Activated B cell treated with CpG ODN at 0.5 μM for 24 hours (primary cell): Measurements from ENCODE around the gene DARS1. TPM values are rescaled to one million over a fixed set of nuclear protein-coding genes. Genes with fewer than 3 reads are reported as not detected.

Experiments used
- ATAC-seq: fragments of 200-7000 bp; cut with Tn5 transposase; one replicate; pipeline ENCODE4 v1.10.0; 2021; ENCODE audit warnings: low read depth, mild to moderate bottlenecking, moderate library complexity
- CTCF ChIA-PET: fragments of 350-600 bp; sonication (Branson Sonifier 250); formaldehyde crosslinking; loops from one replicate; lab custom pipeline; 2021; ENCODE audit warnings: antibody characterized with exemption; lab: Charles Lee
- POLR2A ChIA-PET: fragments of 350-600 bp; sonication (Branson Sonifier 250); formaldehyde crosslinking; loops from one replicate; lab custom pipeline; 2021; ENCODE audit warnings: antibody characterized with exemption; lab: Charles Lee
- DNase-seq: peaks from one replicate; pipeline ENCODE4 v3.0.0; 2022
- H3K27ac Mint-ChIP-seq: one replicate; pipeline ENCODE4 v1.8.0; 2020; ENCODE audit warnings: mixed read lengths
- H3K27me3 Mint-ChIP-seq: one replicate; pipeline ENCODE4 v1.8.0; 2021; ENCODE audit warnings: mixed read lengths
- H3K36me3 Mint-ChIP-seq: one replicate; pipeline ENCODE4 v1.8.0; 2021; ENCODE audit warnings: low read depth, mixed read lengths
- H3K4me1 Mint-ChIP-seq: one replicate; pipeline ENCODE4 v1.8.0; 2021; ENCODE audit warnings: mixed read lengths
- H3K4me3 Mint-ChIP-seq: one replicate; pipeline ENCODE4 v1.8.0; 2020; ENCODE audit warnings: mild to moderate bottlenecking, mixed read lengths
- H3K9me3 Mint-ChIP-seq: one replicate; pipeline ENCODE4 v1.8.0; 2020; ENCODE audit warnings: mixed read lengths
- intact Hi-C: fragments of 100-400 bp; cut with micrococcal nuclease; formaldehyde crosslinking; loops from one replicate; pipeline ENCODE4 v1.15.1; 2024
- total RNA-seq: library from RNA; stranded (reverse); gene quantifications from 2 replicates; pipeline ENCODE4 v1.2.3, GENCODE V29; 2022
- TF ChIP-seq, protein P1 (sequence below): fragments of 200-600 bp; IDR thresholded peaks from one replicate; pipeline ENCODE4 v1.8.0; 2022; ENCODE audit warnings: antibody characterized with exemption, mild to moderate bottlenecking

Gene DARS1
- total RNA-seq, 1 donor from 2014 or later, result 96.3 TPM

DNA sequence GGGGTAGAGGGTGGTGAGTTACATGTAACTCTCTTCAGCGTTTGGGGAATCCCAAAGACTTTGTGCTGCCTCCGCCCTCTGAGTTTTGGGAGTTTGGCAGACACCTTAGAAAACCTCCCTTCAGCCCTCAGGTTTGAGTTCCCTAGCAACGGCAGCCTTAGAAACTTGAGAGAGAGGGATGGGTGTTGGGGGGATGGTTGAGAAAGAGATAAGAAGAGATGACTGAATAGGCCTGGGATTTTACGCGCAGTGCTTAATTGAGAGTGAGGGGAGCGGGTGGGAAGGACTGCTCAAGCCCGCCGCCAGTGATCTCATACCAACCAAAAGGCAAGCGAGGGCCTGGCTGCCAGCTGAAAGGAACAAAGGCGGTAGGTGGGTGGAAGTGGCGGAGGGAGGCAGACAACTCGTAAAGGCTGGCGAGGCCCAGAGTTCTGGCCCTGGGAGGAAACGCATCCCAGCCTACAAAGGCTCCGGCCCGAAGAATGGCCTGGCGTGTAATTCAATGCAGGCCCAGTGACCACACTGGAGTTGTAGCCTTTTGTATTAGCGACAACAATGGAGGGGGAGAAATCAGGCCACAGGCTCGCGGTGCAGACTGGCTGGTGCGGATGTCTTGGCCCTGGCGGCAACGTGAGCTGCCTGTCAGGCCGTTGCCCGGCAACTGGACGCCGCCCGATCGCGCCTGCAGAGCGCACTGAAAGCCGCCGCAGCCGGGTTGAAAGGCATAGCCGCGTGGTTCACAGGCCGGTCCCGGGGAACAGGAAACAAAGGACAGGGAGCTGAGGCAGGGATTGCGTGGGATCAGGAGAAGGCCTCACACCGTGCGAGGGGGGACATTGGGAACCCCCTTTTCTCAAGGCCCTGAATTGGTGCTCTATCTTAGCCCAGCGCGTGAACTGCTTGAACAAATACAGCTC is 39.9 kb upstream of the DARS1 start:
- Mint-ChIP-seq H3K4me1 (peaks cover 23% of the 10 kb centered on the region), H3K9me3 (no peaks in the 10 kb centered on the region), H3K4me3 (peak overlapping the region; percentile 40), H3K27ac (no peak overlapping the region), H3K36me3 (no peaks in the 10 kb centered on the region), H3K27me3 (no peaks in the 10 kb centered on the region)
- DNase-seq (peak; percentile 39), ATAC-seq (peak; percentile 85)
- ChIA-PET POLR2A (interaction anchor here (0.9 to 1.1 kb wide), 2 partner anchors 17 to 37 kb away, joined by 3 to 5 read pairs; no protein-coding TSS in a partner anchor), CTCF (no interaction called here)
- TF ChIP-seq, protein P1, sequence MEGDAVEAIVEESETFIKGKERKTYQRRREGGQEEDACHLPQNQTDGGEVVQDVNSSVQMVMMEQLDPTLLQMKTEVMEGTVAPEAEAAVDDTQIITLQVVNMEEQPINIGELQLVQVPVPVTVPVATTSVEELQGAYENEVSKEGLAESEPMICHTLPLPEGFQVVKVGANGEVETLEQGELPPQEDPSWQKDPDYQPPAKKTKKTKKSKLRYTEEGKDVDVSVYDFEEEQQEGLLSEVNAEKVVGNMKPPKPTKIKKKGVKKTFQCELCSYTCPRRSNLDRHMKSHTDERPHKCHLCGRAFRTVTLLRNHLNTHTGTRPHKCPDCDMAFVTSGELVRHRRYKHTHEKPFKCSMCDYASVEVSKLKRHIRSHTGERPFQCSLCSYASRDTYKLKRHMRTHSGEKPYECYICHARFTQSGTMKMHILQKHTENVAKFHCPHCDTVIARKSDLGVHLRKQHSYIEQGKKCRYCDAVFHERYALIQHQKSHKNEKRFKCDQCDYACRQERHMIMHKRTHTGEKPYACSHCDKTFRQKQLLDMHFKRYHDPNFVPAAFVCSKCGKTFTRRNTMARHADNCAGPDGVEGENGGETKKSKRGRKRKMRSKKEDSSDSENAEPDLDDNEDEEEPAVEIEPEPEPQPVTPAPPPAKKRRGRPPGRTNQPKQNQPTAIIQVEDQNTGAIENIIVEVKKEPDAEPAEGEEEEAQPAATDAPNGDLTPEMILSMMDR, result no peak
- intact Hi-C loops, result no loop called here

DNA sequence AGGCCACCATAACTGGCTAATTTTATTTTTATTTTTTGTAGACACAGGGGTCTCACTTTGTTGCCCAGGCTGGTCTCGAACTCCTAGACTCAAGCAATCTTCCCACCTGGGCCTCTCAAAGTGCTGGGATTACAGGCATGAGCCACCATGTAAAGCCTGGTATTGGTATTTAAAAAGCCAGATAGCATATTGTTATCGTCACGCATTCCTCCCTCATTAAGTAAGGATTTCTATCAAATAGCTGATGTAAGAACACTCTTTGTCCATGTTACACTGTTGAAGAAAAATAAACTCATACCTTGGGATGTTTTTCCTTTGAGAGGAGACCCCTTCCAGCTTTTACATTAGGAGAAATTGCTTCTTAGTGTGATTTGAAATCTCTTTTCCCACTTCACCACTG is 39.2 kb upstream of the DARS1 start:
- Mint-ChIP-seq H3K27me3 (no peaks in the 10 kb centered on the region), H3K4me1 (peaks cover 28% of the 10 kb centered on the region), H3K9me3 (no peaks in the 10 kb centered on the region), H3K27ac (no peak overlapping the region), H3K4me3 (no peak overlapping the region), H3K36me3 (no peaks in the 10 kb centered on the region)
- ChIA-PET CTCF (no interaction called here), POLR2A (no interaction called here)
- ATAC-seq, result no peak
- no peak for DNase-seq
- TF ChIP-seq, protein P1, result no peak
- intact Hi-C loops, result no loop called here

DNA sequence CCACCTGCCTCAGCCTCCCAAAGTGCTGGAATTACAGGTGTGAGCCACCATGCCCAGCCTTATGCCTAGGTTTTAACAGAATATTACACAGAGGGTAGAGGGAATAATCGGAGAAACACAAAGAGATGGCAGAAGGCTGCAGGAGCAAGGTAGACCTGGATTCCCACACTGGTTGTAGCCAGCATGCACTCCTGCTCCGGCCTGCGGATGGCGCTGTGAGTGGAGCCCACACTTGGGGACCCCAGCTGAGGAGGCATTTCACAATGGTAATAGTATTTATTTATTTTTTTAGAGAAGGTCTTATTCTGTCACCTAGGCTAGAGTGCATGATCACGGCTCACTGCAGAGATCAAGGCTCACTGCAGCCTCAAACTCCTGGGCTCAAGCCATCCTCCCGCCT is 38.8 kb upstream of the DARS1 start:
- ChIA-PET CTCF (no interaction called here), POLR2A (interaction anchor here (0.7 kb wide), 1 partner anchor 10 kb away, joined by 3 read pairs; no protein-coding TSS in a partner anchor)
- TF ChIP-seq, protein P1, result no peak
- Mint-ChIP-seq H3K9me3 (no peaks in the 10 kb centered on the region), H3K27ac (no peak overlapping the region), H3K4me3 (no peak overlapping the region), H3K4me1 (peaks cover 31% of the 10 kb centered on the region), H3K27me3 (no peaks in the 10 kb centered on the region), H3K36me3 (no peaks in the 10 kb centered on the region)
- intact Hi-C loops, result no loop called here
- DNase-seq (no peak), ATAC-seq (no peak)

DNA sequence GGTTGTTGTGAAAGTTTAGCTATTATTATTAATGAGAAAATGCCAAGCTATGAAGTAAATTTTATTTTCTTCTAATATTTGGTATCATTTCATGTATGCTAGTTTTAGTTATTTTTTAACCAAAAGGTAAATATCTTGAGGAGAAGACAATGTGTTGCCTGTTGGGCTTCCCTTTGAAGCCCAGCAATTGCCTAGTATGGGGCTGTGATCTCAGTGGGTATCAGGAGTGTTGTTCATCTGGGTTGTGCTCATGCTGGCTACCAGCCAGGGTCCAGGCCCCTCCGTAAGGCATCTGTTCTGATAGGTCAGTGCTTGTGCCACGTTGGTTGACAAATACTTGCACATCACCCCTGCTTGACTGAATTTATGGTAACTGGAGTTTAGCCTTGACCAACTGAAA is 38.0 kb upstream of the DARS1 start:
- Mint-ChIP-seq H3K36me3 (no peaks in the 10 kb centered on the region), H3K9me3 (no peaks in the 10 kb centered on the region), H3K27ac (no peak overlapping the region), H3K4me1 (peaks cover 35% of the 10 kb centered on the region), H3K27me3 (no peaks in the 10 kb centered on the region), H3K4me3 (no peak overlapping the region)
- intact Hi-C loops, result no loop called here
- TF ChIP-seq, protein P1, result no peak
- POLR2A ChIA-PET, result interaction anchor here (1.2 kb wide), 1 partner anchor 10 kb away, joined by 4 read pairs; no protein-coding TSS in a partner anchor
- DNase-seq (no peak), ATAC-seq (no peak)
- CTCF ChIA-PET, result no interaction called here
